ENCODE data around the gene CHST11. TPM values are rescaled to one million over a fixed set of nuclear protein-coding genes. Genes with fewer than 3 reads are reported as not detected.
A peak's percentile ranks its signal among the peaks of the same experiment; 100 is the strongest.

The CHST11 gene
- total RNA-seq, 1 experiment from 2014 or later, result 1.1 TPM

- Histone ChIP-seq H3K27ac (ENCODE audit: low read depth, low read length, poor library complexity, severe bottlenecking) (no peak overlapping the region), H3K27me3 (replicated peaks; ENCODE audit: insufficient read depth, low read depth, low read length, poor library complexity) (no peaks in the 10 kb centered on the region), H3K36me3 (ENCODE audit: insufficient read depth, low read length, poor library complexity, severe bottlenecking) (no peaks in the 10 kb centered on the region), H3K9me3 (ENCODE audit: low read depth, low read length, poor library complexity, severe bottlenecking) (no peaks in the 10 kb centered on the region), H3K4me1 (ENCODE audit: insufficient read depth, low read length, poor library complexity, severe bottlenecking) (no peaks in the 10 kb centered on the region), H3K4me3 (ENCODE audit: low read depth, low read length, poor library complexity, severe bottlenecking) (no peak overlapping the region)
- DNase-seq (ENCODE audit: low spot score), result no peak
- POLR2A ChIA-PET (ENCODE audit: low non-redundant PET), result no interaction called here
- no TSS peak for BruUV-seq (replicated peaks)
- no peak for TF ChIP-seq CTCF (conservative IDR thresholded peaks at IDR 0.05; ENCODE audit: low read depth, low read length)
- TF ChIP-seq EZH2 (IDR thresholded peaks at IDR 0.05; ENCODE audit: borderline replicate concordance, low read depth, low read length, poor library complexity, severe bottlenecking), result no peak
- CTCF ChIA-PET, result no interaction called here
- intact Hi-C loops (cut with micrococcal nuclease; ENCODE audit: unreplicated experiment), result no loop called here
Observed at GRCh38 chr12:104620837-104621531, 164.2 kb downstream of the CHST11 start.

DNA sequence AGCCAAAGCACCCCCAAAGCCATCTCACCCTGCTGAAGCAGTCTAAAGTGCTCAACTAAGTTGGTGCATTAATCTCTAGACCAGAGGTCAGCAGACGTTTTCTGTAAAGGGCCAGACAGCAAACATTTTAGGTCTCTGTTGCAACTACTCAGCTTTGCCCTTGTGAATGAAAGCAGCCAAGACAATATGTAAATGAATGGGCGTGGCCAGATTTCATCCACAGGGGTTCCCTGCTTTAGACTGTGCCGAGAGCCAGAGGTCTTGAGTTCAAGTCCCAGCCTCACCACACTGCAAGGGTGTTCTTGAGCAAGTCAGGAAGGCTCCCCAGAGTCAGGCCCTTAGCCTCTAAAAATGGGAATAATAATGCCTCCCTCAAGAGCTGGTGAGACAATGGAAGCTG is 166.2 kb downstream of the CHST11 start:
- intact Hi-C loops (cut with micrococcal nuclease; ENCODE audit: unreplicated experiment), result no loop called here
- DNase-seq (ENCODE audit: low spot score), result no peak
- CTCF ChIA-PET, result no interaction called here

DNA sequence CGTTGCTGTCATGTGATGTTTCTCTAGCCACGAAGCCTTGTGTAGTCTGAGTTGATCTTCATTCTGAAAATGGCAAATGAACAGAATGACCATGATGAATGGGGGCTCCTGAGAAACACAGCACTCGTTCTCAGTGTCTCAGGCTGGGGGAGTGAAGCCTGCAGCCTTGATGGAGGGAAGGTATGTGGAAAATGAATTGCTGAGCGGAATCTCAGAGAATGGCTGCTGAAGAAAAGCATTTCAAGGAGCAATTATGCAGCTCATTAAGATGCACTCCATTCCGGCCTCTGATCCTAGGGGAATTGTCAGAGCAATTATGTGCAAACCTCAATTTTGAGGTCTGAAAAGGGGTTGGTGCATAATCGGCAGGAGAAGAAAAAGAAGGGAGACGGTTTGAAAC is 167.1 kb downstream of the CHST11 start:
- CTCF ChIA-PET, result no interaction called here

More for the DNA sequence above, 166.2 kb downstream of the CHST11 start:
- Histone ChIP-seq H3K27ac (ENCODE audit: low read depth, low read length, poor library complexity, severe bottlenecking) (no peak overlapping the region), H3K27me3 (replicated peaks; ENCODE audit: insufficient read depth, low read depth, low read length, poor library complexity) (no peaks in the 10 kb centered on the region), H3K4me1 (ENCODE audit: insufficient read depth, low read length, poor library complexity, severe bottlenecking) (peaks cover 5% of the 10 kb centered on the region), H3K9me3 (ENCODE audit: low read depth, low read length, poor library complexity, severe bottlenecking) (no peaks in the 10 kb centered on the region), H3K4me3 (ENCODE audit: low read depth, low read length, poor library complexity, severe bottlenecking) (no peak overlapping the region), H3K36me3 (ENCODE audit: insufficient read depth, low read length, poor library complexity, severe bottlenecking) (no peaks in the 10 kb centered on the region)
- no peak for TF ChIP-seq CTCF (conservative IDR thresholded peaks at IDR 0.05; ENCODE audit: low read depth, low read length)
- no peak for TF ChIP-seq EZH2 (IDR thresholded peaks at IDR 0.05; ENCODE audit: borderline replicate concordance, low read depth, low read length, poor library complexity, severe bottlenecking)
- BruUV-seq (replicated peaks), result no TSS peak
- POLR2A ChIA-PET (ENCODE audit: low non-redundant PET), result no interaction called here

More for the DNA sequence above, 167.1 kb downstream of the CHST11 start:
- no TSS peak for BruUV-seq (replicated peaks)
- POLR2A ChIA-PET (ENCODE audit: low non-redundant PET), result no interaction called here
- peak; percentile 20 for DNase-seq (ENCODE audit: low spot score)
- H3K4me1 ChIP-seq (ENCODE audit: insufficient read depth, low read length, poor library complexity, severe bottlenecking), result peaks cover 5% of the 10 kb centered on the region
- TF ChIP-seq CTCF (conservative IDR thresholded peaks at IDR 0.05; ENCODE audit: low read depth, low read length) (no peak), EZH2 (IDR thresholded peaks at IDR 0.05; ENCODE audit: borderline replicate concordance, low read depth, low read length, poor library complexity, severe bottlenecking) (no peak)
- no peak overlapping the region for H3K4me3 ChIP-seq (ENCODE audit: low read depth, low read length, poor library complexity, severe bottlenecking)
- H3K36me3 ChIP-seq (ENCODE audit: insufficient read depth, low read length, poor library complexity, severe bottlenecking), result no peaks in the 10 kb centered on the region
- H3K27ac ChIP-seq (ENCODE audit: low read depth, low read length, poor library complexity, severe bottlenecking), result no peak overlapping the region
- no peaks in the 10 kb centered on the region for H3K9me3 ChIP-seq (ENCODE audit: low read depth, low read length, poor library complexity, severe bottlenecking)
- no peaks in the 10 kb centered on the region for H3K27me3 ChIP-seq (replicated peaks; ENCODE audit: insufficient read depth, low read depth, low read length, poor library complexity)
- intact Hi-C loops (cut with micrococcal nuclease; ENCODE audit: unreplicated experiment), result no loop called here

Data from A673 (cell line).